NCI-H1417 (cell line): Measurements from ENCODE around the gene NRK.
A peak's percentile ranks its signal among the peaks of the same experiment; 100 is the strongest.
"Not testable (repeated sequence)": the region's sequence is repeated elsewhere in the genome, so short reads cannot be mapped to it uniquely, and the experiment has no call there.

Experiments
- DNase-seq, 3 experiments: peaks; one replicate each; lab custom pipeline; 2025; lab: John Stamatoyannopoulos, UW

NRK gene

DNA sequence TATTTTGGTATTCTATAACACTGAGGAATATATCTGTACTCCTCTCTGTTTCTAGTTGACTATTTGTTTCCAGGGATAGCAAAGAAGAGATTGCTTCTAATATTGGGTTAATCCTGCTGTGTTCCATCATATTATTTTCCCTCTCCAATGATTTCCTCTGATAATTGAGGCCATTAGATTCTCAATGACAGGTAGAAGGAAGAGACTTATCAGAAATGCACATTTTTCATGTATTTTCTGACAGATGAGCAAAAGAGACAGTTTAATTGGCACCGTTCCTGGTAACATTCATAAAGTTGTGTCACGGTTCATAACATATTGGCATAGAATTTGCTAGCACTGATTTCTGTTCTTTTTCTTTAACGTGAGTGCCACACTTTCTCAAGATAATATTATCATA lies 58.2 kb downstream of the NRK start:
- DNase-seq: no peak

DNA sequence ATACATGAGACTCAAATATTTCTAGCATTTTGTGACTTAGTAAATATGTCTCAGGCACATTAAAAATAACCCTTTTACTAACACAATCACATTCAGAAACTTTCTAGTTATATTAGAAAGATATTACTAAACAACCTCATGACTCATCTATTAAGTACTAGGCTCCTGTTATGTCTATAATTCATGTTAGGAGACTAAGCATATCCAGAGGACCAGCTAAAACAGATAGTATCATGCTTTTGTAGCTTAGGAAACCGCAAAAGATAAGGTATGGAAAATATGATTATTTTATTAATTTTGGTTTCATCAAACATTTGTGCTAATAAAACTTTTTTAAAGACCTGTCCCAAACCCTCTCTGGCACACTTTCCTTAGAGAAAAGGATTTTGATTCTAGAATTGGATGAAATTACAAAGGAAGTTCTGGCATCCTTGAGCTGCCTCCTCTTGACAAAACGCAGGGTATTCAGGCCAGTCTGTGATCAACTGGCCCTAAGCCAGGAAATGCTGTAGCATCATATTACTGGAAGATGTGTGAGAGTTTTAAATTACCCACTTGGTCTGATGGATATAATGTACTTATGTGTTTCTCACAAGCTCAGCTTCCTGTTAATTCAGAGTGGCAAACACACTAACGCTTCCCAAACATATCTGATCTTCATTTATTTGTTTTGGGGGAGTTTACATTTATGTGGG lies 60.4 kb downstream of the NRK start:
- DNase-seq: peak; percentile 24 to 79 (median 48)

DNA sequence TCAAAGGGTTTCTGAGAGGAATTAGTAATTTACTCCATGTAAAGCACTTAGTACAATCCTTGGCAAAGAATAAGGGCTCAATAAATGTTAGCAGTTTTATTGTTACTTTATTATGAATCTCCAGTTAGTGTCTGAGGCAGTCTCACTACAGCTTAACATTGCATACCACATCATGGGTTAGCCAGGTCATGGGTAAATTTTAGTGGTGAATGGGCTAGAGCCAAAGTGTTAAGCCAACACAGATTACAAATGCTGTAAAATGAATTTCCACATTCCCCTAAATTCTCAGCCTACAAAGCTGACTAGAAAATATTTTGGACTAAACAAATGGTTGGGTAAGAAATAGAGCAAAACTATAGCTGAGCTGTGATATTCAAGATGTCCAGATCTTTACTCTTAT lies 72.4 kb downstream of the NRK start:
- no peak for DNase-seq

DNA sequence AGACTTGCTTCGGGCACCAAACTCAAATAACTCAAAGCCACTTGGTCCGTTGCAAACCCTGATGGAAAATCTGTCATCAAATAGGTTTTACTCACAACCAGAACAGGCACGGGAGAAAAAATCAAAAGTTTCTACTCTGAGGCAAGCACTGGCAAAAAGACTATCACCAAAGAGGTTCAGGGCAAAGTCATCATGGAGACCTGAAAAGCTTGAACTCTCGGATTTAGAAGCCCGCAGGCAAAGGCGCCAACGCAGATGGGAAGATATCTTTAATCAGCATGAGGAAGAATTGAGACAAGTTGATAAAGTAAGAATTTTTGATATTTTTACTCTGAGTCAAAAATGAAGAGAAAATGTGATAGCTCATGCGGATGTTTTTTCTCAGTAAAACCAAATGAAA lies 87.2 kb downstream of the NRK start:
- DNase-seq: no peak

DNA sequence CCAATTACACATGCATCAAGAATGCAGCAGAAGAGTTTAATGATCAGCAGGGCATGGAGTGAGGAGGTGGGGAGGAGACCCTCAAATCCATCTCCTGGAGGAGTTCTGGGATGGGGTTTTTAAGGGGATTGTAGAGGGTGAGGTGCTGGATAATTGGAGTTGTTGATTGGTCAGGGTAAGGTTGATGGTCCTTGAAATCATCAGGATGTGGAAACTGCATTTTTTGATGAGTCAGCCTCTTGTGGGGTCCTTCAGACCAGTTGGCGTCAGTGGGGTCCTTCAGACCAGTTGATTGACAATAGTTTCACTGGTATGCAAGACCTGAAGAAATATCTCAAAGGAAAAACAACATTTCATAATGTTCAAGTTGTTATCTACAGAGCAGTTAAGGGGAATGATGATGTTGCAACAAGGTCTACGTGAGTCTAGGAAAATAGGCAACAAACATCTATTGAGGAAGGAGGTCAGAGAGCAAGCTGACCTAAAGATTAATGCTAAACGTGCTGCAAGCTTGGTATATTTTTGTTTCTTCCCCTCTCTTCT lies 88.3 kb downstream of the NRK start:
- DNase-seq: no peak

DNA sequence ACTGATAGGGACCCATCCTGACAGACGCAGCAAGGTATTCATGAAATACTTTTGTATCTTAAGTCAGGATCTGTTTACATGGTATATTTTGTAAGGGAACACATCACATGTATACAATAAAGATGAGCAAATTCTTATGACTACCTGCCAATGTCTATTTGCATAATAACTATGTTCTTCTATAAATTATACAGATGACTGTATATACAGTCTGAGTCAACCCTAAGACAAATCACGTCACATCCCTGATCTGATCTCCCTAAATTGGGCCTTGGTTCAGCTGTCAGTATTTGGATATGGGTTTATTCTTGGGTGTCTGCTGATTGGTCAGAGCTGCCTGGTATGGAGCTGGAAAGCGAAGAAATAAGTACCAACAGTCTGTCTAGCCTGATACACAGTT lies 122.9 kb downstream of the NRK start:
- DNase-seq: no peak

DNA sequence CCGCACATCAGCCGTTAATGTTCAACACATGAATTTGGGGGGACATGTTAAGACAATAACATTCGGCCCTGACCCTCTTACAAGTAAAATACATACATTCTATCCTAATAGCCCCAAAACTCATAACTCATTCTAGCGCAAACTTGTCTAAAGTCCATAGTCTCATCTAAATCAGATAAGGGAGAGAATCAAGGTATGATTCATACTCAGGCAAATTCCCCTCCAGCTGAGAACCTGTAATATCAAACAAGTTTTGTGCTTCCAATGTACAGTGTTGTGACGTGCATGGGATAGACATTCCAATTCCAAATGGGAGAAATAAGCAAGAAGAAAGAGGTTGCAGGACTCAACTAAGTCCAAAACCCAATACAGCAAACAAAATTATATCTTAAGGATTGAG lies 147.1 kb downstream of the NRK start:
- DNase-seq: no peak

DNA sequence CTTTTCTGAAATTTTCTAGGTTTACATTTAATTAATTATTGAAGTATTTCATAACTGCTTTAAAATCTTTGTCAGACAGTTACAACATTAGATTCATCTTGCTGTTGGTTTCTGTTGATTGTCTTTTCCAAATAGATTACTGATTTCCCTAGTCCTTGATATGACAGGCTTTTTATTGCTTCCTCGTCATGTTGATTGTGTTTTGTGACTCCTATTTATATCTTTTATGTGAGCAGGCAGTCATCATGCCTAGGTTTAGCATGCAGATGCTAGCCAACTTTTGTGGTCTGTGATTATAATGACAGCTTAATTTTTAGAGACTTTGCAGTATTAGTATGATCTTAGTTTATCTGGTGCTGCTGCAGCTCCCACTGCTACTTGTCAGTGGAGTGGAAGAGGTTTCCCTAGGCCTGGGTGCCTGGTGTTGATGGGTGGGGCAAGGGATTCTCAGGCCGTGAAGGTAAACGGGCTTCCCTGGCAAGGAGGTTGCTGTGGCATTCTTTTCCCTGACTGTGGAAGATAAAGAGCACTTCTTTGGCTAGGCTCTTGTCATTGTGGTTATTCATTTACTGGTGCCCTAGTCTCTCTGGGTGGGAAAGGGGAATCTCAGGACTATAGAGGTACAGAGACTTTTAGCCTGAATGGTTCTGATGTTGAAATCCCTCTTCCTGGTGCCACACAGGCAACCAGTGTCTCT lies 150.5 kb downstream of the NRK start:
- no peak for DNase-seq

DNA sequence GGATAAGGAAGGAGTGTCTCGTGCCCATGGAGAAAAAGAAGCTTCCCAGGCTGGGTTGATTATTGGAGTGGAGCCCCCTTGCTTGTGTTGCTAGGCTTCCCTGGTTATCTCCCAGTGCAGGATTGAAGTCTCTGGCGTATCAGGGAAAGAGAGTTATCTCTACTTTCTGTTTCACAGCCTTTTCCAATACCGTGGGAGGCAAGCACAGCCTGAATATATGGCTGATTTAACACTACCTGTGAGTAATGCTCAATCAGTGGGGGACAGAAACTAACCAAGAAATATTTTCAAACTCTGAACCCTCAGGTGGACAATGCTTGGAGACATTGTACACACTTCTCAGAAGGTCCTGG lies 151.0 kb downstream of the NRK start:
- DNase-seq: no peak

DNA sequence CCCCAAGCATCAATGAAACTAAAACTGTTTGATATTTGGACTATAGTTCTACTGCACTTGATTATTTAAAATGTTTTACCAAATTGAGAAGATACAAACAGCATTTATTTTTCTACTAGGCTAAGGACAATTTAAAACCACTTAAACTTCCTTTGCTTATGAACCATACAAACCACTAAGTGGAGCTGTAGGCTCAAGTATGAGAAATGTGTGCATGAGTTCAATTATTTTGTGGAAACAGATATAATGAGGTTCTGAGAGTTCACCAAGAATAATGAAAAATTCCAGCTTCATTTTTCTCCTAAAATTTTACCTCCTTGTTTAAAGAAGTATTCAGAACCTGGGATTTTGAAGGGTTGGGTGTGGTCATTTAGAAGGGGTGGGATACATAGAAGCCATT lies 153.0 kb downstream of the NRK start:
- peak in 1 of 3 experiments; percentile 62 for DNase-seq

DNA sequence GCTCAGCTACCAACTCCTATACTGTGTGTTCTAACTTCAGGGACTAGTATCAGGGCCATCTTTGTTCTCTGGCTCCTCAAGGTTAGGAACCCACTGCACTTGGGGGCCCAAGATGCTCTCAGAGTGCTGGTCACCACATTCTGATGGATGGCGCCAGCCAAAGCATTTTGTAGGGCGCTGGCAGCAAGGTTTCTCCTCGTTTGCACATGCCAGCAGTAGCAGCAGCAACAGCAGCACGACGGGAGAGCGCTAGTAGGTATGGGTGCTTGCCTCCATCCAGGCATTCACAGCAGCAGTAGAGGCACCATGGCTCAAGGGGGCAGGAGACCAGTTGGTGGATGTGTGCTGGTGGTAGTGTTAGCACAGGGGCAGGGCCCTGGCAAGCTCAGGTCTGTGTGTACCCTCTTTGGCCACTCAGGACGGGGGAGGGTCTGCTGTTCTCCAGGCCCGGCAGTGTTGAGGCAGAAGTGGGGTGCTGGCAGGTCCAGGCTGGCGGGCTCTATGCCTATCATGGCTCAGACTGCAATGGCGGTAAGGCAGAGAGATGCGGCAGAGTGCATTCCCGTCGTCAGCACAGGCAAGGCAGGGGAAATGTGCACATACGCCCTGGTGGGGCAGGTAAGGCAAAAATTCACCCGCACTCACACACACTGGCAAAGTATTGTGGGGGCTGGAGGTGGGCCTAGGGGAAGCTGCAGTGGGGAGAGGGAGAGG lies 159.6 kb downstream of the NRK start:
- DNase-seq: no peak

DNA sequence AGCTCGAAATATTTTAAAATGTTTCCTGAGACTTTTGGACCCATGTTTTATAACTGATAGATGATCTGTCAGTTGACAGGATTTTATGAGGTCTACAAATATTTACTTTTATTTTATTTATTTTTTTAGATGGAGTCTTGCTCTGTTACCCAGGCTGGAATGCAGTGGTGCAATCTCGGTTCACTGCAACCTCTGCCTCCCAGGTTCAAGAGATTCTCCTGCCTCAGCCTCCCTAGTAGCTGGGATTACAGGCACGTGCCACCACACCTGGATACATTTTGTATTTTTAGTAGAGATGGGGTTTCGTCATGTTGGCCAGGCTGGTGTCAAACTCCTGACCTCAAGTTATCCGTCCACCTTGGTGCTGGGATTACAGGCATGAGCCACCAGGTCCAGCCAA lies 166.1 kb downstream of the NRK start:
- DNase-seq: not testable (repeated sequence)

DNA sequence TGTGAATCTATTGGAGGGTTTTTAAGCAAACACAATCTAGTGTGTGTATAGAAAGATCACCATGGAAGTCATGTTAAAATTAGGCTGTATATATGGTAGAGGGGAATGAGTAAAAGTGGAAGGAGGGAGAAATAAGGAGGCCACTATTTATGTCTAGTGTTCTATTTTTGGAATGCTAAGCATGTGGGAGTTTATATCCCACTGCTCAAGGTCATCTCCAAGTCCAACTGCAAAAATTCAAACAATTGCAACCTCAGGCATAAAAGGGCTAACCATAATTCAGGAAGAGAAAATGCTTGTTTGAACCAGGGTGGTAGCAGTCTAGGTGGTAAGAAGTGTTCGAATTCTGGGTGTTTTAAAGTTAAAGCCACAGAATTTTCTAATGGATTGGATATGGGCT lies 177.0 kb downstream of the NRK start:
- DNase-seq: no peak

DNA sequence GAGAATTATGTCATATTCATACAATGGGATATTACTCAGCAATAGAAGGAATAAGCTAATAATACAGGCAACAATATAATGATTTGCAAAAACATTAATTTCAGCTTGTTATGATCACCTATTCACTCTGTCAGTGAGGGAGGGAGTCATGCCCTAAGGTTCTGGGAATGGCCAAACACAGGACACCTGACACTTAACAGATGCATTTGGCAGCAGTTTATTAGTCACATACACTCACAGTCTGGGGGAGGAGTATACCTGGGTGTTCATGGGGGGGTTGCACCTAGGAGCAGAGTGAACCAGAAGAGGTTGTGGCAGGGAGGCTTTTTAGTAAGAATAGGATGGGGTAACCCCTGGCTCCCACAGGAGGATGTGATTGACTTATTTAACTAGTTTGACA lies 177.9 kb downstream of the NRK start:
- peak in 1 of 3 experiments; percentile 22 for DNase-seq

DNA sequence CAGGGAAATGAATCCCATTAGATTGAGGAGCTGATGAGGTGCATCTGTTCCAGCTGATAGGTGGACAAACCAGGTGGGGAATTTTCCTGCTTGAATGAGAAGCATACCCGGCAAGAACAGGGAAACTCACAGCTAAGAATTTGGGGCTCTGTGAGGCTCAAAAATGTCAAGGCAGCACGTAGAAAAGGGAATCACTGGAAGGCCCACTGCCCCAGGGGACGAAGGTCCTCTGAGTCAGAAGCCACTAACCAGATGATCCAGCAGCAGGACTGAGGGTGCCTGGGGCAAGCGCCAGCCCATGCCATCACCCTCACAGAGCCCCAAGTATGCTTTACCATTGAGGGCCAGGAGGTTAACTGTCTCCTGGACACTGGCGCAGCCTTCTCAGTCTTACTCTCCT lies 178.3 kb downstream of the NRK start:
- not testable (repeated sequence) for DNase-seq

DNA sequence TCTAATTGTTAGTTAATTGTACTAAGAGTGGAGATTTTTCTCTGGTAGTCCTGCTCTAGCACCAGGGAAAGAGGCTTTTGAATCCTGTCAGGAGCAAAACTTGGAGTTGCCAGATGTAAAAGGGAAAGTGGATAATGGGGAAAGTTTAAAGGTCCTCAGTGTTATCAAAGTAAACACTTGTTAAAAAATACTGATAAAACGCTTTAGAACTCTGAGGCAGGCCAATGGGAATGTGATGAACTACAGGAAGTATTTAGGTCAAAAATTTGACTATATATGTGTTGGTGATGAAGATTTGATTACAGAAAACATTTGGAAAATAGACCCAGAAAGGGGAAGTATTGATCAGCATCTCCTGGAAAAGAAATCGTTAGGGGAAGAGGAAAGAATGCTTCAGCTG lies 183.3 kb downstream of the NRK start:
- DNase-seq: no peak

DNA sequence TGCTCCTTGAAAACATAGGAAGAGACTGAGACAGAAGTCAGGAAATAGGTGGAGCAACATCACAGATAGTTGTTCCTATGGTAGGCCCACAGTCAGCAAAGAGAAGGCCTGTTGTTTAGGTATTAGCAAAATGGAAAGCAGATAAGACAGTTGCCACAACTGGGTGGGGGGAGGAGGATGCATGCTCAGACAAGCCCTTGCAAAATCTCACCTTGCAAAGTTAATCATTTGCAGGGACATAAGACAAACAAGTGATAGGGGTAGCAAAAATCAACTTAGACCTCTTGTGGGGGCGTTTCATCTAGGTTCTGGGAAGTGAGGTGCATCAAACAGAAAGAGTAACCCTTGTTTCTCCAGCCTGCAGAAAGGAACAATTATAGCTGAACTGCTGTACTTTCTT lies 185.5 kb downstream of the NRK start:
- DNase-seq: no peak
